ENCODE results near the gene CPN2. TPM values are rescaled to one million over a fixed set of nuclear protein-coding genes. Genes with fewer than 3 reads are reported as not detected.

The CPN2 gene
- total and polyA plus RNA-seq, 4 donors, result 20.4 to 196 (median 128) TPM

DNA sequence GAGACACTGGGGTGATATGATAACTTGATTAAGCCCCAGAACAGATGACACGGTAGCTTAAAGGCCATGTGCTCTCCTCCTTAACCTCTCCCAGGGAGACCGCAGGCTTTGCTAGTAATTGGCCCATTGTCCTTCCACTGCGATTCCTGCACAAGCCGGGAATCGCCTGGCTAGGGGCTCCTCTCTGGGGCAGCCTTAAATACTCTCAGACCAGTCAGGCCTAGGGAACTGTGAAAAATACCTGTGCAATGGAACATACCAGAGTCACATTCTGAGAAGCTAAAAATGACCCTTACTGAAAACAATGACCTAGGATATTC is 56.3 kb downstream of the CPN2 start:
- Histone ChIP-seq H3K9me3 (ENCODE audit: control insufficient read depth in 4 of 4, low read length in 3 of 4) (no peaks in the 10 kb centered on the region), H3K27ac (ENCODE audit: low read depth in 1 of 2, low read length in 2 of 2) (no peak overlapping the region), H3K4me3 (ENCODE audit: low read depth in 1 of 3, low read length in 3 of 3) (no peak overlapping the region), H3K4me1 (ENCODE audit: control insufficient read depth in 4 of 4, insufficient read depth in 4 of 4, low read length in 3 of 4) (peaks cover 0 to 8% (median 0%) of the 10 kb centered on the region in 4 donors), H3K36me3 (ENCODE audit: control insufficient read depth in 4 of 4, insufficient read depth in 3 of 4, low read depth in 1 of 4, low read length in 3 of 4) (no peaks in the 10 kb centered on the region), H3K27me3 (ENCODE audit: control insufficient read depth in 4 of 4, insufficient read depth in 4 of 4, low read length in 3 of 4) (no peaks in the 10 kb centered on the region), H3K9ac (ENCODE audit: low read depth in 1 of 2, low read length in 2 of 2) (no peak overlapping the region)
- no peak for TF ChIP-seq JUND (IDR thresholded peaks at IDR 0.05)
- TF ChIP-seq, protein P1, sequence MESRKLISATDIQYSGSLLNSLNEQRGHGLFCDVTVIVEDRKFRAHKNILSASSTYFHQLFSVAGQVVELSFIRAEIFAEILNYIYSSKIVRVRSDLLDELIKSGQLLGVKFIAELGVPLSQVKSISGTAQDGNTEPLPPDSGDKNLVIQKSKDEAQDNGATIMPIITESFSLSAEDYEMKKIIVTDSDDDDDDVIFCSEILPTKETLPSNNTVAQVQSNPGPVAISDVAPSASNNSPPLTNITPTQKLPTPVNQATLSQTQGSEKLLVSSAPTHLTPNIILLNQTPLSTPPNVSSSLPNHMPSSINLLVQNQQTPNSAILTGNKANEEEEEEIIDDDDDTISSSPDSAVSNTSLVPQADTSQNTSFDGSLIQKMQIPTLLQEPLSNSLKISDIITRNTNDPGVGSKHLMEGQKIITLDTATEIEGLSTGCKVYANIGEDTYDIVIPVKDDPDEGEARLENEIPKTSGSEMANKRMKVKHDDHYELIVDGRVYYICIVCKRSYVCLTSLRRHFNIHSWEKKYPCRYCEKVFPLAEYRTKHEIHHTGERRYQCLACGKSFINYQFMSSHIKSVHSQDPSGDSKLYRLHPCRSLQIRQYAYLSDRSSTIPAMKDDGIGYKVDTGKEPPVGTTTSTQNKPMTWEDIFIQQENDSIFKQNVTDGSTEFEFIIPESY (IDR thresholded peaks at IDR 0.05), result no peak
- no peak for TF ChIP-seq TAF1 (conservative IDR thresholded peaks at IDR 0.05)
- no peak for TF ChIP-seq RAD21 (IDR thresholded peaks at IDR 0.05)
- TF ChIP-seq, protein P2, sequence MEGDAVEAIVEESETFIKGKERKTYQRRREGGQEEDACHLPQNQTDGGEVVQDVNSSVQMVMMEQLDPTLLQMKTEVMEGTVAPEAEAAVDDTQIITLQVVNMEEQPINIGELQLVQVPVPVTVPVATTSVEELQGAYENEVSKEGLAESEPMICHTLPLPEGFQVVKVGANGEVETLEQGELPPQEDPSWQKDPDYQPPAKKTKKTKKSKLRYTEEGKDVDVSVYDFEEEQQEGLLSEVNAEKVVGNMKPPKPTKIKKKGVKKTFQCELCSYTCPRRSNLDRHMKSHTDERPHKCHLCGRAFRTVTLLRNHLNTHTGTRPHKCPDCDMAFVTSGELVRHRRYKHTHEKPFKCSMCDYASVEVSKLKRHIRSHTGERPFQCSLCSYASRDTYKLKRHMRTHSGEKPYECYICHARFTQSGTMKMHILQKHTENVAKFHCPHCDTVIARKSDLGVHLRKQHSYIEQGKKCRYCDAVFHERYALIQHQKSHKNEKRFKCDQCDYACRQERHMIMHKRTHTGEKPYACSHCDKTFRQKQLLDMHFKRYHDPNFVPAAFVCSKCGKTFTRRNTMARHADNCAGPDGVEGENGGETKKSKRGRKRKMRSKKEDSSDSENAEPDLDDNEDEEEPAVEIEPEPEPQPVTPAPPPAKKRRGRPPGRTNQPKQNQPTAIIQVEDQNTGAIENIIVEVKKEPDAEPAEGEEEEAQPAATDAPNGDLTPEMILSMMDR (IDR thresholded peaks at IDR 0.05; ENCODE audit: low read depth, low read length, missing input control), result no peak
- TF ChIP-seq RXRA (IDR thresholded peaks at IDR 0.05), result no peak
- TF ChIP-seq SP1 (IDR thresholded peaks at IDR 0.05), result no peak
- TF ChIP-seq GABPA (IDR thresholded peaks at IDR 0.05 in 1 of 2, conservative IDR thresholded peaks at IDR 0.05 in 1 of 2), result no peak
- TF ChIP-seq HNF4A (conservative IDR thresholded peaks at IDR 0.05), result no peak
- TF ChIP-seq, protein P3, sequence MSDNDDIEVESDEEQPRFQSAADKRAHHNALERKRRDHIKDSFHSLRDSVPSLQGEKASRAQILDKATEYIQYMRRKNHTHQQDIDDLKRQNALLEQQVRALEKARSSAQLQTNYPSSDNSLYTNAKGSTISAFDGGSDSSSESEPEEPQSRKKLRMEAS (IDR thresholded peaks at IDR 0.05), result no peak
- TF ChIP-seq EGR1 (IDR thresholded peaks at IDR 0.05; ENCODE audit: low read depth in 2 of 2), result no peak
- no peak for DNase-seq (ENCODE audit: low spot score)
- 97% methylated on average over 5 of the region's 5 CpGs for WGBS

DNA sequence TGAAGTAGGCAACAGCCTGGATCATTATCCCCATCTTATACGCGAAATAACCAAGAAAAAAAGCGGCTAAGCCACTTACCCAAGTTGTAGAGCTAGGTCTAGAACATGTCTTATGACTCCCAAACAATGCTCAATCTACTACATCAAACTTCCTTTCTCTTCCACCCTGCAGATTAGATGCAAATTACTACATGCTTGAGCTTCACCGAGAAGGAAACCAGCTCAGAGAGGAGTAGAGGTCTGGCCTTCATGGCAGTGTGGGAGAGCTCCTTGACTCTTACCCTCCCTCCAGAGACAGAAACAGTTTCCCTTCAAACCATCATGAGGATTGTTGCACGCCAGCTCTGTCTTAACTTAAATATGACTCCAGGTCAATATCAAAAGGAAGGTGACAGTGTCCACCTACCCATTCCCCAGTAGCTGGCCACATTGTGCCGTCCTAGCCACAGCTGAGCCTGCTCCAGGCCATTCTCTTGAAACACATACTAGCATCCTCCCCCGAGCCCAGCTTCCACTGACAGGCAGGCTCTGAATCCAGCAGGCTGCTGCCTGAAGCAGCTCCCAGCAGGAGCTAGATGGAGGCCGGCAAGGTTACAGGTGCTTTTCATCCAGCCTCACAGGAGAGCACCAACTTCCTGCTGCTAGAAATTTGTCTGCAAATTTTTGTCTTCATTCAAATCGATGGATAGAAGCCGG is 56.8 kb downstream of the CPN2 start:
- Histone ChIP-seq H3K9ac (ENCODE audit: low read depth in 1 of 2, low read length in 2 of 2) (no peak overlapping the region), H3K27ac (ENCODE audit: low read depth in 1 of 2, low read length in 2 of 2) (no peak overlapping the region), H3K4me1 (ENCODE audit: control insufficient read depth in 4 of 4, insufficient read depth in 4 of 4, low read length in 3 of 4) (peaks cover 0 to 8% (median 0%) of the 10 kb centered on the region in 4 donors), H3K36me3 (ENCODE audit: control insufficient read depth in 4 of 4, insufficient read depth in 3 of 4, low read depth in 1 of 4, low read length in 3 of 4) (no peaks in the 10 kb centered on the region), H3K4me3 (ENCODE audit: low read depth in 1 of 3, low read length in 3 of 3) (no peak overlapping the region), H3K9me3 (ENCODE audit: control insufficient read depth in 4 of 4, low read length in 3 of 4) (no peaks in the 10 kb centered on the region), H3K27me3 (ENCODE audit: control insufficient read depth in 4 of 4, insufficient read depth in 4 of 4, low read length in 3 of 4) (no peaks in the 10 kb centered on the region)
- TF ChIP-seq EGR1 (IDR thresholded peaks at IDR 0.05; ENCODE audit: low read depth in 2 of 2) (no peak), SP1 (IDR thresholded peaks at IDR 0.05) (no peak), GABPA (IDR thresholded peaks at IDR 0.05 in 1 of 2, conservative IDR thresholded peaks at IDR 0.05 in 1 of 2) (no peak), NR2F2 (IDR thresholded peaks at IDR 0.05) (no peak), RAD21 (IDR thresholded peaks at IDR 0.05) (no peak), JUND (IDR thresholded peaks at IDR 0.05) (no peak), HNF4G (IDR thresholded peaks at IDR 0.05) (no peak), HNF4A (conservative IDR thresholded peaks at IDR 0.05) (no peak), FOXA1 (IDR thresholded peaks at IDR 0.05) (no peak), RXRA (IDR thresholded peaks at IDR 0.05) (no peak), TAF1 (conservative IDR thresholded peaks at IDR 0.05) (no peak), FOXA2 (IDR thresholded peaks at IDR 0.05) (no peak), YY1 (IDR thresholded peaks at IDR 0.05) (no peak)
- TF ChIP-seq, protein P2 (IDR thresholded peaks at IDR 0.05; ENCODE audit: low read depth, low read length, missing input control), result no peak
- TF ChIP-seq, protein P4, sequence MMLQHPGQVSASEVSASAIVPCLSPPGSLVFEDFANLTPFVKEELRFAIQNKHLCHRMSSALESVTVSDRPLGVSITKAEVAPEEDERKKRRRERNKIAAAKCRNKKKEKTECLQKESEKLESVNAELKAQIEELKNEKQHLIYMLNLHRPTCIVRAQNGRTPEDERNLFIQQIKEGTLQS (IDR thresholded peaks at IDR 0.05), result no peak
- TF ChIP-seq, protein P5, sequence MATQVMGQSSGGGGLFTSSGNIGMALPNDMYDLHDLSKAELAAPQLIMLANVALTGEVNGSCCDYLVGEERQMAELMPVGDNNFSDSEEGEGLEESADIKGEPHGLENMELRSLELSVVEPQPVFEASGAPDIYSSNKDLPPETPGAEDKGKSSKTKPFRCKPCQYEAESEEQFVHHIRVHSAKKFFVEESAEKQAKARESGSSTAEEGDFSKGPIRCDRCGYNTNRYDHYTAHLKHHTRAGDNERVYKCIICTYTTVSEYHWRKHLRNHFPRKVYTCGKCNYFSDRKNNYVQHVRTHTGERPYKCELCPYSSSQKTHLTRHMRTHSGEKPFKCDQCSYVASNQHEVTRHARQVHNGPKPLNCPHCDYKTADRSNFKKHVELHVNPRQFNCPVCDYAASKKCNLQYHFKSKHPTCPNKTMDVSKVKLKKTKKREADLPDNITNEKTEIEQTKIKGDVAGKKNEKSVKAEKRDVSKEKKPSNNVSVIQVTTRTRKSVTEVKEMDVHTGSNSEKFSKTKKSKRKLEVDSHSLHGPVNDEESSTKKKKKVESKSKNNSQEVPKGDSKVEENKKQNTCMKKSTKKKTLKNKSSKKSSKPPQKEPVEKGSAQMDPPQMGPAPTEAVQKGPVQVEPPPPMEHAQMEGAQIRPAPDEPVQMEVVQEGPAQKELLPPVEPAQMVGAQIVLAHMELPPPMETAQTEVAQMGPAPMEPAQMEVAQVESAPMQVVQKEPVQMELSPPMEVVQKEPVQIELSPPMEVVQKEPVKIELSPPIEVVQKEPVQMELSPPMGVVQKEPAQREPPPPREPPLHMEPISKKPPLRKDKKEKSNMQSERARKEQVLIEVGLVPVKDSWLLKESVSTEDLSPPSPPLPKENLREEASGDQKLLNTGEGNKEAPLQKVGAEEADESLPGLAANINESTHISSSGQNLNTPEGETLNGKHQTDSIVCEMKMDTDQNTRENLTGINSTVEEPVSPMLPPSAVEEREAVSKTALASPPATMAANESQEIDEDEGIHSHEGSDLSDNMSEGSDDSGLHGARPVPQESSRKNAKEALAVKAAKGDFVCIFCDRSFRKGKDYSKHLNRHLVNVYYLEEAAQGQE (IDR thresholded peaks at IDR 0.05), result no peak
- TF ChIP-seq, protein P1 (IDR thresholded peaks at IDR 0.05), result no peak
- TF ChIP-seq, protein P3 (IDR thresholded peaks at IDR 0.05), result no peak
- no peak for DNase-seq (ENCODE audit: low spot score)
- whole genome bisulfite sequencing, result 94% methylated on average over 10 of the region's 10 CpGs

Data from liver (tissue), 9 donors.